HG03571 (cell line): ENCODE measurements around the gene DDHD1.
A peak's percentile ranks its signal among the peaks of the same experiment; 100 is the strongest.
"Not testable (repeated sequence)": the region's sequence is repeated elsewhere in the genome, so short reads cannot be mapped to it uniquely, and the experiment has no call there.

Source experiments
- ATAC-seq: cut with Tn5 transposase; IDR thresholded peaks from one replicate; pipeline ENCODE4 v1.9.1; 2021; ENCODE audit not compliant: unreplicated experiment

DDHD1 gene

DNA sequence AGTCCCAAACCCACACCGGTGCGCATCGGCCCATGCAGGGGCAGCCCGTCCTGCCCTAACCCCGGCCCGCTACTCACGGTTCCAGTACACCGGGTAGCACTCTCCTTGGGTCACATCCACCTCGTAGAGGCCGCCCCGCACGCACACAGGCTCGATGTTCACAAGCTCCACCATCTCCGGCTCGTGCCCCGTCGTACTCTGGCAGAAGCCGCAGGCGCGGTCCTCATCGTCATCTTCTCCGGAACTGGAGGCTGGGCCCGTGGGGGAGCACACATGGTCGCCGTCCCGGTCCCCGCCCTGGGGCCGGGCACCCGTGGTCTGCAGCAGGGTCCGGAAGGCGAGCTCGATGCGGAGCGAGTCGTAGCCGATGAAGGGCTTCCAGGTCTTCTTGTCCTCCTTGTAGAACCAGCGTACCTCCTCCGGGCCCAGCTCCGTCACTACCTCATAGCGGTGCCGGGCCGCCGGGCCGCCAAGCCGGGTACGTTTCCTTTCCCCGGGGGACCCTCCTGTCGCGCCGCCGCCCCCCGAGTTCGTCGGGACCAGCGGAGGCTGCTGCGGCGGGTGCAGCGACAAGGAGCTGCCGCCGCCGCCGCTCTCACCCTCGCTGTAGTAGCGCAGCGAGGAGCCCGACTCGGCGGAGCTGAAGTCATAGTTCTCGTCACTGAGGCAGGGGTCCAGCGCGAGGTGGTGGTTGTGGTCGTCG is 788 bp downstream of the DDHD1 start:
- ATAC-seq, result peak; percentile 15

GRCh38 chr14:53151523-53152183 is 1.5 kb downstream of the DDHD1 start:
- ATAC-seq, result no peak

DNA sequence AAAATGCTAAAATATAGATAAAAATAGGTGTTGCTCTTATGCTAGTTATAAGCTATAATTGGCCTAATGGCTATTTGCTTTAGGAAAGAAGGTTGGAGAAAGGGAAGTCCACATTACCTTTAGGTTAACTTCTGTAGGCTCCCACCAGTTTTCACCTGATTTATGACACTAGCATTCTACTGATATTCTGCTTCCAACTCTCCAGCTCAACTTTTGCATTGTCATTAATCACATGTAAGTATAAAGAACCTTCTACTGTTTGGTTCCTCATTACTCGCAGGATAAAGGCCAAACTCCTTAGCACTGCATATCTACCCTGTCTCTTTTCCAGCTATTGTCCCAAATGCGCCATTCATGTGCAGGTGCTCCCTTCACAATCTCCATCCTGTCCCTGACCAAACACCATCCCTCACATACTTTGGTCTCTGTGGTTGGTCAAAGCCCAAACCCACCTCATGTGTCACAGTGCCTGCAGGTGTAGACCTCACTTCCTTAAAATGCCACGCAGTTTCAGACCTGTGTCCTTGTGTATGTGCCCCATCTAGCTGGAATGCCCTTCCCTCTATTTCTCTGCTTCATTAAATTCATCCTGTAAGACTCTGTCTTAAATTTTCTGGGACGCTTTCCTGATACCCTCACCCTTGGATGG is 3.3 kb downstream of the DDHD1 start:
- no peak for ATAC-seq

DNA sequence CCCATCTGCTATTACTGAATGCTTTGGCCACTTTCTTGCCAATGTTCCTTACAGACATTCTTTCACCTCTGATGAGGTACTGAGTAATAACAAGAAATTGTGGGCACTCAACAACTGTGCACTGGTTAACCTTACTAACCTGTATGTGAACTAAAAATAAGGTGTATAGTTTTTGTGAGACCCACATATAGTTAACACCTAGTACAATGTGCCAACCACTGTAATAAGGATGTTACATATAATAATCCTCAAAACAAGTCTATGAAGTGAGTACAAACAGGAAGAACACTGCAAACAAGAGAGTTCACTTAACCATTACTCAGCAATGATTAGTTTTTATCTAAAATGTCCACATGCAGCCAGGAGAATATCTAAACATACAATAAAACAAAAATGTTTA is 4.5 kb downstream of the DDHD1 start:
- no peak for ATAC-seq

DNA sequence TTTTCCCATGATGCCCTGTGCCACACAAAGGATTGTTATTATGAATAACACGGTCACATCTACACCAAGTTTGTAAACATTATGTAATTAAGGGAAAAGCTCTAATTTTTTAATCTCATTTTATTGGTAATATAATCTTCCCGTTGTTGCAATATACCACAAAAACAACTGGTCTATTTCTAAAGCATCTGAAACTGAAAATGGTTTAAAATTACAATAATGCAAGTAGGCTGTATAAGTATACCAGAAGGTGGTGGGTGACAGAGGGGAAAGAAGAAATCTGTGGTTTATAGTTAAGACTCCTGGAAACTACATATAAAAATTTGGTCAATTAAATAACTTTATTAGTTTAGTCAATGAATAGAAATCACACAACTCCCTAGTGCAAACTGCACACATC is 5.2 kb downstream of the DDHD1 start:
- ATAC-seq, result no peak

DNA sequence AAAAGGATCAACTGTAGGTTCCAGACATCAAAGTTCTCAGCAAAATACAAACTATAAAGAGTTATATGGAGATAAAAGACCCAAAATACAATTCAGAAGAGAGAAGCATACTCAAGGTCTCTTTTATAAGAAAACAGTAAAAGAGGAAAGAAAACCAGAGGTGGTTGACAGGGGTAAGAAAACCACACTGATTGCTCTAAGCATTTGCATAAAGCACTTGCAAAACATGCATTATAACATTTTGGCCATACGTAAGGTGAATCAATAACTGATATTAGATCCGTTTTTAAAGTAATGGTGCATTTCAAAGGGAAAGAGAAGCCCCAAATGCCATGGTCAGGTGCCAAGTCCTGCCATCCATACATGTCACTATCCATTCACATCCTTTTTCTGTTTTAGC is 5.9 kb downstream of the DDHD1 start:
- ATAC-seq, result peak; percentile 28

DNA sequence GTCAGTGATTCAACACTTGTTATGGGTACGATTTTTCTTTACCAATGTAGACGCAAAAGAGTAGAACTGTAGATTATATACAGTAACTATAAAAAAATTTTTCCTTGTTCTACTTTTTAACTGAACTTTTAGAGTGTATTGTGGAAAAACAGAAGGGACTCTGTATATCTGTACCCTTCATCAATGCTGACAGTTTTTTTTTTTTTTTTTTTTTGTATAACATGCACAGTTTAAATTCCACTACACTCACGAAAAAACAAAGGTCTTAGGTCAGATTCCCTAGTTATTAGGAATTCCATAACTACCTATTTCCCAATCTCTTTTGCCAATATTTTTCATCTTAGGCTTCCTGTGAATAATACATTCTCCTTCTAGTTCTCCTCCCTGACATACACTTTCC is 6.4 kb downstream of the DDHD1 start:
- no peak for ATAC-seq

DNA sequence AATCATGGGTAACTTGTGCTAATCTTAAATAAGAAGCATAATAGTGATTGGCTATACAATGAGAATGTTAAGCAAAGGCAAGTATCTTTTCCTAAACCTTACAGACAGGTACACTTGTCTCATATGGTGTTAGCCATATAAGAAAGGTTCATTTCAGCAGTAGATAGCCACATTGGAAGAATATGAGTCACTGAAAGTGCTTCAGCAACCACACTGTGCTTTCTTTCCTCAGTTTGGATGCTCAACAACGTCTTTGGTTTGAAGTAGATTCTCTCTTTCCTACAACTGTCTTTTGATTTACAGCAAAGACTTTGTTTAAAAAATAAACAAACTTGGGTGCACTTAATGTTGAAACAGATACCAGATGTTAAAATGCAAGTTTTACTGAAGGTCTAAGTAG is 8.9 kb downstream of the DDHD1 start:
- ATAC-seq, result peak; percentile 66

- no peak for ATAC-seq
These were observed 12.5 kb downstream of the DDHD1 start for GRCh38 chr14:53140585-53140984.

DNA sequence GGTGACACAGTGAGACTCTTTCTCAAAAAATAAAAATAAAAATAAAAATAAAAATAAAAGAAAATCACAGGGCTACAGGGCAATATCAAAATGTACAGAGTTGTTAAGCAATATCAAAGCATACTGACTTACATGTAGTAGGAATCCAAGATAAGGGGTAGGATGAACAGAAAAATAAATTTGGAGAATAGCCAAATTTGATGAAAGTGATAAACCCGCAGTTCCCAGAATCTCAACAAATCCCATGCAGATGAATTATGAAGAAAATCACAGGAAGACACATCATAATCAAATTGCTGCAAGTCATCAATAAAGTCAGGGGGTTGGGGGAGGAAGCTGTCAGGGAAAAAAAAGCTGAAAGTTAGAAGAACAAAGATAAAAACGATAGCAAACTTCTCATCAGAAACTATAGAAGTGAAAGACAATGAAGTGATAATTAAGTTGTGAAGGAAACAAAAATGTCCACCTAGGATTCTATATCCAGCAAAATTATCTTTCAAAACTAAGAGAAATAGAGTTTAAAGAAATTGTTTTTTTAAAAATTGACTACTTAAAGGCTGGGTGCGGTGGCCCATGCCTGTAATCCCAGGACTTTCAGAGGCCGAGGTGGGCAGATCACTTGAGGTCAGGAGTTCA is 15.4 kb downstream of the DDHD1 start:
- no peak for ATAC-seq

GRCh38 chr14:53130491-53130890 is 22.6 kb downstream of the DDHD1 start:
- not testable (repeated sequence) for ATAC-seq

DNA sequence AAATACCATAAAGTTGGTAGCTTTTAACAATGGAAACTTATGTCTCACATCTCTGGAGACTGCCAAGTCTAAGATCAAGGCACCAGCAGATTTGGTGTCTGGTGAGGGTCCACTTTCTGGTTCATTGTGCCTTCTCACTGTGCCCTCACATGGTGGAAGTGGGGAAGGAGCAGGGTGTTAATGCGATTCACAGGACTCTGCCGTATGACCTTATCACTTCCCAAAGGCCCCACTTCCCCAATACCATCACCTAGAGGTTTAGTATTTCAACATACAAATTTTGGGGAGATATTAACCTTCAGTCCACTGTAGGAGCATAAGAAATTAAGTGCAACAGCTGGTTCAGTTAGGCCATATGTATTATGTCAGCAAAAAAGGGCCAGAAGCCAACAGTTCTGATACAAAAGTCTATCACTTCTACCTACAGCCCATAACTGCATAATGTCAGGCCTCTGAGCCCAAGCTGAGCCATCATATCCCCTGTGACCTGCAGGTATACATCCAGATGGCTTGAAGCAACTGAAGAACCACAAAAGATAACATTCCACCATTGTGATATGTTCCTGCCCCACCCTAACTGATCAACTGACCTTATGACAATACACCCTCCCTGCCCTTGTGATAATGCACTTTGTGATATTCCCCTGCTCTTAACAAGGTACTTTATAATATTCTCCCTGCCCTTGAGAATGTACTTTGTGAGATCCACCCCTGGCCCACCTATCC is 24.7 kb downstream of the DDHD1 start:
- no peak for ATAC-seq

GRCh38 chr14:53127832-53128231 is 25.3 kb downstream of the DDHD1 start:
- no peak for ATAC-seq

DNA sequence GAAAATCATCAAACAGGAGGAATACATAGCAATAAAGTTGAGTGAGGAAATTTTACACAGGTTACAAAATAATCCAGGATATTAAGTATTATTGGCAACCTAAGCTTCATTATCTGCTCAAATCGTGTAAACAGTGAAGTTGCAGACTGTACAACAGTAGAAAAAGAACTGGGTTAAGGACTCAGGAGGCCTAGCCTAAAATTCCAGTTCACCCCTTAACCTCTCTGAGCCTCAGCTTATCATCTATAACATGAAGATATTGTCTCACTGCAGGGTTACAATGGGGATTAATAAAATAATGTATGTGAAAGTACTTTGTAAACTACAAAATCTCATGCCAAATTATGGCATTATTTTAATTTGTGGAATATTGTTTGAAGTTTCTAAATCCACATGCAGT is 26.0 kb downstream of the DDHD1 start:
- no peak for ATAC-seq

- no peak for ATAC-seq
These were observed 26.4 kb downstream of the DDHD1 start for GRCh38 chr14:53126731-53127130.

GRCh38 chr14:53124786-53125185 is 28.3 kb downstream of the DDHD1 start:
- no peak for ATAC-seq

DNA sequence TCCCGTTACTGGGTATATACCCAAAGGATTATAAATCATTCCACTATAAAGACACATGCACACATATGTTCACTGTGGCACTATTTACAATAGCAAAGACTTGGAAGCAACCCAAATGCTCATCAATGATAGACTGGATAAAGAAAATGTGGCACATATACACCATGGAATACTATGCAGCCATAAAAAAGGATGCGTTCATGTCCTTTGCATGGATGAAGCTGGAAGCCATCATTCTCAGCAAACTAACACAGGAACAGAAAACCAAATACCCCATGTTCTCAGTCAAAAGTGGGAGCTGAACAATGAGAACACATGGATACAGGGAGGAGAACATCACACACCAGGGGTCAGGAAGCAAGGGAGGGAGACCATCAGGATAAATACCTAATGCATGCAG is 31.7 kb downstream of the DDHD1 start:
- ATAC-seq, result not testable (repeated sequence)

GRCh38 chr14:53117479-53117878 is 35.6 kb downstream of the DDHD1 start:
- not testable (repeated sequence) for ATAC-seq

GRCh38 chr14:53113989-53114388 is 39.1 kb downstream of the DDHD1 start:
- ATAC-seq, result no peak

DNA sequence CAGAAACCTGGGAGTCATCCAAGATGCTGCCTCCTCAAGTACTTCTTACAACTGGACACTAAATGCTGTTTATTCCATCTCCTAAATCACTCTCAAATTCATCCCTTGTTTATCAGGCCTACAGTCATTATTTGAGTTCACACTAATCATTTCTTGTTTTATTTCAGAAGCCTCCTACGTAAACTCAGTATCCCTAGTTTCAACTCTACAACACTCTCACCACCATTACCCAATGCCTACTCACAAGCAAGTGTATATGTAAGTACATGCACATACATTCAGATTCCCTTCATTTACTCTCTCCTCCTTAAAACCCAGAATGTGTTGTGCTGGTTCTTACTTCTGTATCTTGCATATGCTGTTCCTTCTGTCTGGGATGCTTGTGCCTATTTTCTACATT is 43.0 kb downstream of the DDHD1 start:
- ATAC-seq, result no peak
